HG02981 (cell line): ENCODE measurements around the gene OSBPL10.
"Not testable (repeated sequence)": the region's sequence is repeated elsewhere in the genome, so short reads cannot be mapped to it uniquely, and the experiment has no call there.

Experiments
- ATAC-seq: cut with Tn5 transposase; IDR thresholded peaks from one replicate; pipeline ENCODE4 v1.9.1; 2021; ENCODE audit warnings: mild to moderate bottlenecking, moderate library complexity; ENCODE audit not compliant: unreplicated experiment

OSBPL10 gene

DNA sequence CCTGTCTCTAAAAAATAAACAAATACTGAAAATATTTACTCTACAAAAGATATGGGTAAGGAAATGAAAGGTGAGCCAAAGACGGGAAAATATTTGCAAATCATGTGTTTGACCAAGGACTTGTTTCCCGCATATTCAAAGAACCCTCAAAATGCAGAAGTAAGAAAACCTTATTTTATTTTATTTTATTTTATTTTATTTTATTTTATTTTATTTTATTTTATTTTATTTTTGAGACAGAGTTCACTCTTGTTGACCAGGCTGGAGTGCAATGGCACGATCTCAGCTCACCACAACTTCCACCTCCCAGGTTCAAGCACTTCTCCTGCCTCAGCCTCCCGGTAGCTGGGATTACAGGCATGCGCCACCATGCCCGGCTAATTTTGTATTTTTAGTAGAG is 11.9 kb upstream of the OSBPL10 start:
- not testable (repeated sequence) for ATAC-seq

GRCh38 chr3:31988271-31988670 is 7.2 kb upstream of the OSBPL10 start:
- ATAC-seq, result no peak

GRCh38 chr3:31985831-31986230 is 4.8 kb upstream of the OSBPL10 start:
- no peak for ATAC-seq

DNA sequence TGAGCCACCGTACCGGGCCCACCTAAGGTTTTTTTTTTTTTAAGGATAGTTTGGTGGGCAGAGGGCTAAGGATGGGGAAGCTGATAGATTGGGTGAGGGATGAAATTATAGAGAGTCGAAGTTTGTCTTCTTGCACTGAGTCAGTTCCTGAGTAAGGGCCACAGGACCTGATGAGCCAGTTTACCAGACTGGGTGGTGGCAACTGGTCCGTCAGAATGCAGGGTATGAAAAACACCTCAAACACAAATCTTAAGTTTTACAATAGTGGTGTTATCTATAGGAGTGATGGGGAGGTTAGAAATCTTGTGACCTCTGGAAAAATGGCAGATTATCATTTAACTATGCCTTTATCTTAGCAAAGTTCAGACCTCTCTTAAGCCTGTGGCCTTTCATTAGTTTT is 3.3 kb upstream of the OSBPL10 start:
- ATAC-seq, result no peak

GRCh38 chr3:31980530-31981205 is 394 bp downstream of the OSBPL10 start:
- ATAC-seq, result no peak

GRCh38 chr3:31979001-31979697 is 1.9 kb downstream of the OSBPL10 start:
- ATAC-seq, result no peak

GRCh38 chr3:31978553-31978952 is 2.5 kb downstream of the OSBPL10 start:
- ATAC-seq, result no peak

DNA sequence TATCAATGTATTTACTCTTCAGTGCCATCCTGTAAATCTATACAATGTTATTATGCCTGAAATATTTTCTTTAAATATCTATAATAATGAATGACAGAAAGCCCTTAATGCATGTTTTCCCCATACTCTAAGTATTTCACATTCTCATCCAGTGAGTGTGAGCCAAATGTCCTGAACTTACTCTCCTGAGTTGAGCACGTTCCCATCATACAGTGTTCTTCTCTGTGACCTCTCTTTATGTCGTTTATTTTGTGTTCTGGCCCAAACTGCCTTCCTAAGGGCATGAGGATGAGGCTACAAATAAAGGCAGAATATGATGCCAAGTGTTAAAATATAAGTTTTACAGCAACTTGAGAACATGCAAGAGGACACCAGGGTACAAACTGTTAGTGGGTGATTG is 3.3 kb downstream of the OSBPL10 start:
- no peak for ATAC-seq

DNA sequence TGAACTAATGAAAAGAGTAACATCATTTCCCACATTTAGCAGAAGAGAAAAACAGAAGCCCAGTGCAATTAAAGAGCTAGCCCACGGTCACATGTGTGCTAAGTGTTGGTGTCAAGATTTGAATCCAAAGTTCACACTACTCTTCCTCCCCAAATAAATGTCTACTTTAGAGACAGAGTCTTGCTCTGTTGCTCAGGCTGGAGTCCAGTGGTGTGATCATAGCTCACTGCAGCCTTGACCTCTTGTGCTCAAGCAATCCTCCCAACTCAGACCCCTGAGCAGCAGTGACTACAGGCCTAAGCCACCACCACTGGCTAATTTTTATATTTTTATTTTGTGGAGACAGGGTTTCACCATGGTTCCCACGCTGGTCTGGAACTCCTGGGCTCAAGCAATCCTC is 4.8 kb downstream of the OSBPL10 start:
- ATAC-seq, result no peak

DNA sequence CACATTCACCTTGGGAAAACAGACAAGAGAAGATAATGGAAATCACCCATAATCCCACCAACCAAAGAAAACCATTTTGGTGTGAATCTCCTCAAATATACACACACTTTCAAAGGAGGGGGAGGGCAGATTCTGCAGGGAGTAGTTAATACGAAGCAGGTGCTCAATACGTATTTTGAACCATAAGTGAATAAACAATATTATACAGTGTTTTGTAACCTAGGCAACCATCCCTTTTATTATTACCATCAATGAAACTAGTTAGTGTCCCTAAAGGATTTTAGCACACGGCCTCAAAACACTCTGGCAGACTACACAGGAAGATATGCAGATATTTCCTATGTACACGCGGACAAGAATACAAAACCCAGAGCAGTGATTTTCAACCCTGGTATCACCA is 6.1 kb downstream of the OSBPL10 start:
- no peak for ATAC-seq

GRCh38 chr3:31974471-31974870 is 6.6 kb downstream of the OSBPL10 start:
- ATAC-seq, result no peak

DNA sequence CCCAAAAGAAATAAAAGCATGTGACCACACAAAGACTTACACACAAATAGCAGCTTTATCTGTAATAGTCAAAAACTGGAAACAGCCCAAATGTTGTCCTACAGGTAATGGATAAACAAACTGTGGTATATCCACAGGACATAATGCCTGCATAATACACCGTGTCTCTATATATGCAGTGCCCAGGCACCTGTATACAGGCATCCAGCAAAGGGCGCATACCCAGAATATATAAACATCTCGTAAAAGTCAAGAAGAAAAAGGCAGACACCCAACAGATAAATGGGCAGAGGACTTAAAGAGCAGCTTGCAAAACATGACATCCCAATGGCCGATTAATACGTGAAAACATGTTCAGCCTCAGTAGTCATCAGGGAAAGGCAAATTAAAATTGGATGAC is 7.2 kb downstream of the OSBPL10 start:
- ATAC-seq, result no peak

DNA sequence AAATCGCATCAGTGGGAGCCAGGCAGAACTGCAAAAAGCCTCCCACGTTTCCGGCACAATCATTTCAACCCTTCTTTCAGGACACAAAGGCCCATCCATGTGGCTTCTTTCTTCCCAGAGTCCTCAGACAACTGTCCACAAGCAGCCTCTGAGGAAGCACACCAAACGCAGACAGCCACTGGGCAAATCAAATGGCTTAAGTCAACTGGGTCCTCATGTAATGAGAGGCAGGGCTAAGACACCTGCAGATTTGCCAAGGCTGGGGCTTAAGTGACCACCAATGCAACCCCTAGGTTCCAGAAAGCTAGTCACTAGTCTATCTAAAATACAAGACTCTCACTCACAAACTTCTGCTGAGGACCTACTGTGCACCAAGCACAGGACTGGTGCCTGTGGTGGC is 8.0 kb downstream of the OSBPL10 start:
- ATAC-seq, result no peak

DNA sequence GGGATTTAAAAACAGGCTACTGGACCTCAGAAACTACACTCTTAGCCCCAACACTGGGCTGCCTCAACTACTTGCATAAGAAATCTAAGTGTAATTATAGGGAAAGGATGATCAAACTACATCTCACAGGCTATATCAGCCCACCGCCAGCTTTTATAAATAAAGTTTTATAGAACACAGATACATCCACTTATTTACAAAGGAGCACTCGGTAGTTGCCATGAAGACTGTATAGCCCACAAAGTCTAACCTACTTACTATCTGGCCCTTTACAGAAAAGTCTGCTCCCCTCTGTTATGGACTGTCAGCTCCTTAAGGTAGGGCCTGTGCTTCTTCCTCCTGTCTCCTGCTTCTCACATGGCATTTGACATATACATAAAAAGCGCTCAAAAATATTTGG is 9.5 kb downstream of the OSBPL10 start:
- ATAC-seq, result no peak

DNA sequence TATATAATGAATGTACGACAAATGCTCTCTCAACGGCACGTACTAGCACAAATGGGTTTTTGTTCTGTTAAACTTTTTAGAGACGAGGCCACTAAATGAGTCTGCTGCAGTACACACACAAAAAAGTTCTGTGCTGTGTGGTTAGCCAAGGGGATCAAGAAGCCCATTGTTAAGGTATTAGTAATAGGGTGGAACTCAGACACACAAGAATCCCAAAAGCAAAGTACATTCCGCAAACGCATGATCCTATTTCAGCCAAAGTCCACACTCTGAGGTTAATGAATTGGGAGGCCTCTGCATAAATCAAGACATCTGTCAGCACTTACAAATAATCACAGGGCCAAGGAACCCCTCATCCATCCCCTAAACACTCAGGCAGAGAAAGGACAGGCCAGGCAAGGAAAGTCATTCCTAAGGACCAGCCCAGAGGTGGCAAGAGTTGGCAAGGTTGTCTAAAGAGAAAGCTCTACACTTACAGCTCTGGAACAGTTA is 12.1 kb downstream of the OSBPL10 start:
- no peak for ATAC-seq

- no peak for ATAC-seq
Measured at GRCh38 chr3:31968369-31968926, 12.6 kb downstream of the OSBPL10 start.

- no peak for ATAC-seq
Measured at GRCh38 chr3:31967592-31967991, 13.5 kb downstream of the OSBPL10 start.

- ATAC-seq, result no peak
Measured at GRCh38 chr3:31966978-31967591, 14.0 kb downstream of the OSBPL10 start.

- ATAC-seq, result no peak
Measured at GRCh38 chr3:31962801-31963205, 18.3 kb downstream of the OSBPL10 start.

DNA sequence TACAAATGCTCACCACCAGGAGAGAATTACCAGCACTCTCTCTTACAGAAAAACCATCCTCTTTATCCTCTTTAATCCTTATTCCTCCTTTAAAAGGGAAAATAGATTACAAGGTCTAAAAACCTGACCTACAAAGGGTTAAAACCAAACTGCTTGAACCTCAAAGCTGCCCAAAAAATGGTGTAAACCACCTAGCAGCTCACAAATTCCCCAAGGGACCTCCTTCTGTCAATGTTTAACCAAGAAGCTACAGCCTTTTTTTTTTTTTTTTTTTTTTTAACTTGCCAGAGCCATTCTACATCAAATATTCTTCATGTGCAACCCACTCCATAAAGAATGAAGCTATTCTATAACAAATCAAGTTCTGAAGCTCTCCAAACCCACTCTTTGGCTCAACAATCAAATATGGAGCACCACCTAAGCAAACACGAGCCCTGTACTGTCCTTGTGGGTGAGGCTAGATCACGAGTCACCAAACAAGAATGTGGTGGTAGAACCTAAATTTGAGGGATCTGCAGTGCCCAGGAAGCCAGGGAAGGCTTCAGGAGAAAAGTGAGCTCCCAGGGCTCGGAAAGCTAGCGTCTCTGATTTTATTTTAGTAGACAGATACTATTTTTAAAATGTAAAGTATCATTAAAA is 20.1 kb downstream of the OSBPL10 start:
- ATAC-seq, result peak; percentile 73
